Stimulated activated CD4-positive, alpha-beta T cell treated with anti-CD3 and anti-CD28 coated beads, Interleukin-1b, Interleukin-23, amount 100 ng/mL, for 24 hours (primary cell): ENCODE measurements around the gene USP40.

Source experiments
- DNase-seq, 4 experiments: peaks; one replicate each; pipeline ENCODE4 v3.0.0-alpha.2; 2020; ENCODE audit warnings: low read depth in 4 of 4, low spot score in 1 of 4

Gene USP40

GRCh38 chr2:233477548-233478433 is 88.8 kb downstream of the USP40 start:
- no peak for DNase-seq

GRCh38 chr2:233476651-233477547 is 89.7 kb downstream of the USP40 start:
- no peak for DNase-seq

- DNase-seq = no peak
Measured at GRCh38 chr2:233476063-233476410, 90.5 kb downstream of the USP40 start.

GRCh38 chr2:233474308-233475160 is 92.0 kb downstream of the USP40 start:
- DNase-seq = no peak

- no peak for DNase-seq
Measured at GRCh38 chr2:233473878-233474277, 92.7 kb downstream of the USP40 start.

GRCh38 chr2:233473386-233473791 is 93.2 kb downstream of the USP40 start:
- DNase-seq = no peak

GRCh38 chr2:233471291-233472035 is 95.1 kb downstream of the USP40 start:
- DNase-seq = no peak

- DNase-seq = no peak
Measured at GRCh38 chr2:233470839-233471238, 95.7 kb downstream of the USP40 start.

- DNase-seq = no peak
Measured at GRCh38 chr2:233470011-233470687, 96.4 kb downstream of the USP40 start.

- no peak for DNase-seq
Measured at GRCh38 chr2:233469261-233470010, 97.1 kb downstream of the USP40 start.

GRCh38 chr2:233468741-233469110 is 97.9 kb downstream of the USP40 start:
- DNase-seq = no peak

GRCh38 chr2:233468047-233468740 is 98.4 kb downstream of the USP40 start:
- DNase-seq = no peak

GRCh38 chr2:233466991-233467603 is 99.5 kb downstream of the USP40 start:
- no peak for DNase-seq

- no peak for DNase-seq
Measured at GRCh38 chr2:233464531-233465240, 101.9 kb downstream of the USP40 start.

- no peak for DNase-seq
Measured at GRCh38 chr2:233464056-233464455, 102.5 kb downstream of the USP40 start.

- no peak for DNase-seq
Measured at GRCh38 chr2:233463586-233463985, 103.0 kb downstream of the USP40 start.

- DNase-seq = no peak
Measured at GRCh38 chr2:233462826-233463470, 103.6 kb downstream of the USP40 start.
